HCT116 (cell line): ENCODE data around the gene ACSL3. TPM values are rescaled to one million over a fixed set of nuclear protein-coding genes. Genes with fewer than 3 reads are reported as not detected.

Experiments used
- ATAC-seq: fragments of 200-7000 bp; cut with Tn5 transposase; 2 replicates; pipeline ENCODE4 v1.9.1; 2020; ENCODE audit warnings: mild to moderate bottlenecking, moderate library complexity
- BruUV-seq: library from RNA; stranded (reverse); fragments of 400-500 nt; replicated peaks from 2 replicates; lab custom pipeline; 2021; lab: Mats Ljungman, UMichigan
- CTCF ChIA-PET: fragments of 300-600 bp; sonication (Branson Sonifier 250); formaldehyde crosslinking; loops from one replicate; lab custom pipeline; 2021; ENCODE audit warnings: antibody characterized with exemption; lab: Charles Lee
- POLR2A ChIA-PET: fragments of 300-600, 350-600 bp; sonication (Branson Sonifier 250); formaldehyde crosslinking; loops from one replicate; lab custom pipeline; 2021; ENCODE audit warnings: antibody characterized with exemption; lab: Charles Lee
- RAD21 ChIA-PET, 2 experiments: fragments of 300-600 bp; sonication (Branson Sonifier 250); formaldehyde crosslinking; loops; one replicate each; lab custom pipeline; 2023; ENCODE audit warnings: low total read pairs in 2 of 2; ENCODE audit not compliant: uncharacterized antibody in 2 of 2, unreplicated experiment in 2 of 2, low non-redundant PET in 1 of 2; lab: Charles Lee
- DNase-seq: peaks from one replicate; pipeline ENCODE4 v3.0.0-alpha.2; 2010; ENCODE audit warnings: low read depth, low spot score
- H2AFZ ChIP-seq: fragments of 200-600 bp; shearing (Covaris generic), sonication (generic); 2 replicates; pipeline ENCODE4 v1.6.1; 2017; ENCODE audit warnings: low read depth, mixed run types, mixed read lengths, antibody characterized with exemption, low read length; ENCODE audit not compliant: poor library complexity, severe bottlenecking
- H3K27ac ChIP-seq: 2 replicates; pipeline ENCODE4 v1.5.1; 2012; ENCODE audit warnings: low read depth, low read length
- H3K27me3 ChIP-seq: fragments of 200-600 bp; sonication (generic); 2 replicates; pipeline ENCODE4 v1.6.1; 2016; ENCODE audit warnings: mixed run types, low read length, mixed read lengths; ENCODE audit not compliant: insufficient read depth
- H3K36me3 ChIP-seq, 2 experiments: fragments of 200-500 bp in 1 of 2; fragments of 200-600 bp in 1 of 2; sonication (Bioruptor generic) in 1 of 2; sonication (generic) in 1 of 2; 2 replicates each; pipeline versions ENCODE4 v1.5.1 to v1.6.1; 2014 to 2016; ENCODE audit warnings: low read length in 2 of 2, inconsistent platforms in 1 of 2, mixed read lengths in 1 of 2, mixed run types in 1 of 2; ENCODE audit not compliant: insufficient read depth in 2 of 2, control insufficient read depth in 1 of 2
- H3K4me1 ChIP-seq, 2 experiments: fragments of 200-600 bp in 1 of 2; sonication (generic) in 1 of 2; 2 replicates each; pipeline versions ENCODE4 v1.5.1 to v1.6.1; 2012 to 2017; ENCODE audit warnings: low read length in 2 of 2, inconsistent platforms in 1 of 2, mild to moderate bottlenecking in 1 of 2, mixed read lengths in 1 of 2, mixed run types in 1 of 2, moderate library complexity in 1 of 2; ENCODE audit not compliant: insufficient read depth in 2 of 2, control insufficient read depth in 1 of 2
- H3K4me2 ChIP-seq: fragments of 200-600 bp; sonication (generic); 2 replicates; pipeline ENCODE4 v1.6.1; 2017; ENCODE audit warnings: mixed run types, low read length, mixed read lengths
- H3K4me3 ChIP-seq, 2 experiments: fragments of 200-600 bp in 1 of 2; sonication (generic) in 1 of 2; replicated peaks in 1 of 2; 2 replicates each; pipeline ENCODE4 v1.5.1; 2011 to 2016; ENCODE audit warnings: low read length in 2 of 2, control low read depth in 1 of 2, low read depth in 1 of 2, mild to moderate bottlenecking in 1 of 2, mixed read lengths in 1 of 2, mixed run types in 1 of 2
- H3K79me2 ChIP-seq: fragments of 200-600 bp; sonication (generic); 2 replicates; pipeline ENCODE4 v1.6.1; 2017; ENCODE audit warnings: mild to moderate bottlenecking, mixed run types, low read length, moderate library complexity, mixed read lengths; ENCODE audit not compliant: insufficient read depth
- H3K9ac ChIP-seq: fragments of 200-600 bp; sonication (generic); 2 replicates; pipeline ENCODE4 v1.6.1; 2016; ENCODE audit warnings: low read length, mixed read lengths
- H3K9me2 ChIP-seq: fragments of 200-600 bp; sonication (generic), shearing (Covaris generic); 2 replicates; pipeline ENCODE4 v1.6.1; 2017; ENCODE audit warnings: mixed run types, mild to moderate bottlenecking, moderate library complexity; ENCODE audit not compliant: insufficient read depth
- H3K9me3 ChIP-seq, 2 experiments: fragments of 200-500 bp in 1 of 2; fragments of 200-600 bp in 1 of 2; sonication (Bioruptor generic) in 1 of 2; sonication (generic) in 1 of 2; 2 replicates each; pipeline ENCODE4 v1.6.1; 2014 to 2017; ENCODE audit warnings: low read length in 2 of 2, mixed read lengths in 2 of 2, inconsistent platforms in 1 of 2, low read depth in 1 of 2, mild to moderate bottlenecking in 1 of 2, mixed run types in 1 of 2, moderate library complexity in 1 of 2; ENCODE audit not compliant: control insufficient read depth in 1 of 2, insufficient read depth in 1 of 2
- H4K20me1 ChIP-seq: fragments of 200-600 bp; sonication (generic), shearing (Covaris generic); 2 replicates; pipeline ENCODE4 v1.6.1; 2017; ENCODE audit warnings: mixed run types, mild to moderate bottlenecking, moderate library complexity; ENCODE audit not compliant: insufficient read depth
- EZH2 ChIP-seq: fragments of 200-600 bp; sonication (generic); IDR thresholded peaks from 2 replicates; pipeline ENCODE4 v1.6.1; 2017; ENCODE audit warnings: antibody characterized with exemption, mixed run types
- RAD21 ChIP-seq: IDR thresholded peaks from 2 replicates; pipeline ENCODE4 v1.6.1; 2012; ENCODE audit warnings: low read depth, mild to moderate bottlenecking
- SRF ChIP-seq: IDR thresholded peaks from 2 replicates; pipeline ENCODE4 v1.6.1; 2012; ENCODE audit warnings: low read depth
- intact Hi-C: fragments of 100-400 bp; cut with micrococcal nuclease; formaldehyde crosslinking; loops from 2 replicates; pipeline ENCODE4 v1.10.0; 2022
- total RNA-seq: library from RNA; stranded (reverse); gene quantifications from one replicate; pipeline ENCODE4 v1.2.1, GENCODE V29; 2021; ENCODE audit not compliant: unreplicated experiment
- TF ChIP-seq, protein P1 (sequence below): IDR thresholded peaks from 2 replicates; pipeline ENCODE4 v1.6.1; 2011; ENCODE audit warnings: mild to moderate bottlenecking, low read length, moderate library complexity; ENCODE audit not compliant: insufficient replicate concordance; ENCODE audit errors: extremely low read depth
- TF ChIP-seq, protein P2 (sequence below): IDR thresholded peaks from 2 replicates; pipeline ENCODE4 v1.6.1; 2012
- TF ChIP-seq, protein P3 (sequence below), 3 experiments: fragments of 200-600 bp in 1 of 3; sonication (generic) in 1 of 3; IDR thresholded peaks in 2 of 3; conservative IDR thresholded peaks in 1 of 3; 2 replicates each; pipeline ENCODE4 v1.5.1; 2012 to 2017; ENCODE audit warnings: low read depth in 2 of 3, low read length in 2 of 3, antibody characterized with exemption in 1 of 3, borderline replicate concordance in 1 of 3, control low read depth in 1 of 3, mild to moderate bottlenecking in 1 of 3, mixed read lengths in 1 of 3, mixed run types in 1 of 3, moderate library complexity in 1 of 3; ENCODE audit not compliant: insufficient read depth in 1 of 3

ACSL3 gene
- total RNA-seq, 1 experiment from 2014 or later, result 142 TPM

DNA sequence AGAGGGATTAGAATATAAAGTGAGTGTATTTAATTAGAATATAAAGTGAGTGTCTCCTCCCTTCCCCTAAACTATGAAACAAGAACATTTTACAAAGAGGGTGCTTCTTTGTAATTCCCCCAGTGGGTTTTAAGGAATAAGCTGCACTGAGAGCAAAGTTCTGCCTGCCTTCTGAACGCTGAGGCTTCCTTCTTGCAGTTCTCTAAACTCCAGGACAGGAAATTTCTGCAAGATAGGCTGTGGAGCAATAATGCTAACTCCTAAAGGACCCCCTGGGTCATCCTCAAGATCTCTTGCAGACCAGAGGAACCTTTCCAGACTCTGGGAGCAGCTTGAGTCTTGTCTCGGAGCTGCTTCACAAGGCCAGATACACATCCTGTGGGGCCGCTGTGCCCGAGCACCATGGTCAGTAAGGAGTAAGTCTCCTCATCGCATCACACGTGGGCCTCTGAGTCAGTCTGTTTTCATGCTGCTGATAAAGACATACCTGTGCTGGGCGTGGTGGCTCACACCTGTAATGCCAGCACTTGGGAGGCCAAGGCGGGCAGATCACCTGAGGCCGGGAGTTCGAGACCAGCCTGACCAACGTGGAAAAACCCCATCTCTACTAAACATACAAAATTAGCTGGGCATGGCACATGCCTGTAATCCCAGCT lies 103.7 kb downstream of the ACSL3 start:
- ChIA-PET CTCF (no interaction called here), POLR2A (no interaction called here), RAD21 (interaction anchor here in 1 of 2 experiments (0.7 kb wide), 1 partner anchor 1343 kb away, joined by 4 read pairs; no protein-coding TSS in a partner anchor)
- Histone ChIP-seq H3K9me3 (no peaks in the 10 kb centered on the region), H3K9ac (no peak overlapping the region), H3K36me3 (no peaks in the 10 kb centered on the region), H4K20me1 (no peaks in the 10 kb centered on the region), H2AFZ (no peak overlapping the region), H3K4me1 (peaks cover 4 to 7% of the 10 kb centered on the region in 2 experiments; a peak in 3 of 4 replicates), H3K9me2 (no peaks in the 10 kb centered on the region), H3K4me3 (no peak overlapping the region), H3K27me3 (no peaks in the 10 kb centered on the region), H3K4me2 (no peak overlapping the region), H3K27ac (no peak overlapping the region), H3K79me2 (no peaks in the 10 kb centered on the region)
- TF ChIP-seq, protein P1, sequence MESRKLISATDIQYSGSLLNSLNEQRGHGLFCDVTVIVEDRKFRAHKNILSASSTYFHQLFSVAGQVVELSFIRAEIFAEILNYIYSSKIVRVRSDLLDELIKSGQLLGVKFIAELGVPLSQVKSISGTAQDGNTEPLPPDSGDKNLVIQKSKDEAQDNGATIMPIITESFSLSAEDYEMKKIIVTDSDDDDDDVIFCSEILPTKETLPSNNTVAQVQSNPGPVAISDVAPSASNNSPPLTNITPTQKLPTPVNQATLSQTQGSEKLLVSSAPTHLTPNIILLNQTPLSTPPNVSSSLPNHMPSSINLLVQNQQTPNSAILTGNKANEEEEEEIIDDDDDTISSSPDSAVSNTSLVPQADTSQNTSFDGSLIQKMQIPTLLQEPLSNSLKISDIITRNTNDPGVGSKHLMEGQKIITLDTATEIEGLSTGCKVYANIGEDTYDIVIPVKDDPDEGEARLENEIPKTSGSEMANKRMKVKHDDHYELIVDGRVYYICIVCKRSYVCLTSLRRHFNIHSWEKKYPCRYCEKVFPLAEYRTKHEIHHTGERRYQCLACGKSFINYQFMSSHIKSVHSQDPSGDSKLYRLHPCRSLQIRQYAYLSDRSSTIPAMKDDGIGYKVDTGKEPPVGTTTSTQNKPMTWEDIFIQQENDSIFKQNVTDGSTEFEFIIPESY, result no peak
- TF ChIP-seq EZH2 (no peak), RAD21 (no peak), SRF (no peak)
- TF ChIP-seq, protein P2, sequence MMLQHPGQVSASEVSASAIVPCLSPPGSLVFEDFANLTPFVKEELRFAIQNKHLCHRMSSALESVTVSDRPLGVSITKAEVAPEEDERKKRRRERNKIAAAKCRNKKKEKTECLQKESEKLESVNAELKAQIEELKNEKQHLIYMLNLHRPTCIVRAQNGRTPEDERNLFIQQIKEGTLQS, result no peak
- TF ChIP-seq, protein P3, sequence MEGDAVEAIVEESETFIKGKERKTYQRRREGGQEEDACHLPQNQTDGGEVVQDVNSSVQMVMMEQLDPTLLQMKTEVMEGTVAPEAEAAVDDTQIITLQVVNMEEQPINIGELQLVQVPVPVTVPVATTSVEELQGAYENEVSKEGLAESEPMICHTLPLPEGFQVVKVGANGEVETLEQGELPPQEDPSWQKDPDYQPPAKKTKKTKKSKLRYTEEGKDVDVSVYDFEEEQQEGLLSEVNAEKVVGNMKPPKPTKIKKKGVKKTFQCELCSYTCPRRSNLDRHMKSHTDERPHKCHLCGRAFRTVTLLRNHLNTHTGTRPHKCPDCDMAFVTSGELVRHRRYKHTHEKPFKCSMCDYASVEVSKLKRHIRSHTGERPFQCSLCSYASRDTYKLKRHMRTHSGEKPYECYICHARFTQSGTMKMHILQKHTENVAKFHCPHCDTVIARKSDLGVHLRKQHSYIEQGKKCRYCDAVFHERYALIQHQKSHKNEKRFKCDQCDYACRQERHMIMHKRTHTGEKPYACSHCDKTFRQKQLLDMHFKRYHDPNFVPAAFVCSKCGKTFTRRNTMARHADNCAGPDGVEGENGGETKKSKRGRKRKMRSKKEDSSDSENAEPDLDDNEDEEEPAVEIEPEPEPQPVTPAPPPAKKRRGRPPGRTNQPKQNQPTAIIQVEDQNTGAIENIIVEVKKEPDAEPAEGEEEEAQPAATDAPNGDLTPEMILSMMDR (IDR thresholded peaks at IDR 0.05 in 2 of 3, conservative IDR thresholded peaks at IDR 0.05 in 1 of 3; ENCODE audit: borderline replicate concordance in 1 of 3, insufficient read depth in 1 of 3, low read depth in 2 of 3, low read length in 2 of 3), result no peak
- ATAC-seq (no peak), DNase-seq (no peak)
- intact Hi-C loops, result no loop called here
- no TSS peak for BruUV-seq
